Kidney glomerular epithelial cell (primary cell): ENCODE results near the gene FSIP1.

Source experiments
- DNase-seq: peaks from one replicate; lab custom pipeline; 2025; lab: John Stamatoyannopoulos, UW

Gene FSIP1

DNA sequence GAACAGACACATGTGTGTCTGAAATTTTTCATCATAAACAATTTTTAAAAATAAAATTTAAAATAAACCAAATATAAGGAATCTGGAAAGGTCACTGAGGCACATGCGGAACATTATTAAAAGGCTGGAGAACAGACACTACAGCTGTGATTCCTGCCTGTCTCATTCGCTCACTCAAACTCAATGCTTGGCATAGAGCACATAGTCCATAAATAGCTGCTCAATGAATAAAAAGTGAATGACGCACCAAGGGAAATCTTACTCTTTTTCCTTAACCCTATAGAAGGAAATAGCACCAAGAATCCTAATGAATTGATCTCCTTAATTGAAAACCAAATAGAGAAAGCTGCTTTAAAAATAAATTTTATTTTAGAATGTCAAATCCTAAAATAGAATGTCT is 98.4 kb downstream of the FSIP1 start:
- DNase-seq = no peak

DNA sequence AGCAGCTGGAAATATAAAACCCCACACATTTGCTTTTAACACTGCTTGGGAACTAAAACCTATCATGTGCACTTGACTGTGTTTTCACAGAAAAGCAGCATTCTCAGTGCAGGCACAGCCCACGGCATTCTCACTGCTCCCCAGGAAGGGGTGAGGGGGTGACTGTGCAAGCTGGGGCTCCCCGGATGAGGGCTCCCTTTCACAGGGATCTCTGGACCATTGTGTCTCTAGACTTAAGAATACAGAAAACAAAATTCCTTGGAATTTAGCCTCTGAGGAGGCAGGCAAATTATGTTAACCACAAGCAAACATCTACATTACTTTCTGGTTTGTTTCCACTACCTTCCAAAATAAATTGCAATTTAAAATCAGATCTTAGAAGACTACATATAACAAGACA is 100.3 kb downstream of the FSIP1 start:
- no peak for DNase-seq

DNA sequence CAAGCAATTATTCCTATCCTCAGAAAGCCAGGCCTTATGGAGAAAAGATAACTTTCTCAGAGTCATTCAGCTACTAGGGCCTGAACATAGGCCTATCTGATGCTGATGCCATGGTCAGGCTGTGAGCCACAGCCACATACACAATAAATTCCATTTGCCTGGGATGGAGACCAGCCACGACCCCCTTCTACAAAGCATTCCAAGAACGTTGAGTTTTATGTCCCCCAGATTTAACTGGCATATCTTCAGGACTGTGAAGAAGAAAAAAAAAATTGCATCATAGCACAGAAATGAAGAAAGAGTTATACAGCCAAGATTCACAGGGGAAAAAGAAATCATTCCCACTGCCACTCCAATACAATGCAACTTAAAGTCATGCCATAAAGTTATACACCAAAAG is 101.8 kb downstream of the FSIP1 start:
- peak; percentile 22 for DNase-seq

DNA sequence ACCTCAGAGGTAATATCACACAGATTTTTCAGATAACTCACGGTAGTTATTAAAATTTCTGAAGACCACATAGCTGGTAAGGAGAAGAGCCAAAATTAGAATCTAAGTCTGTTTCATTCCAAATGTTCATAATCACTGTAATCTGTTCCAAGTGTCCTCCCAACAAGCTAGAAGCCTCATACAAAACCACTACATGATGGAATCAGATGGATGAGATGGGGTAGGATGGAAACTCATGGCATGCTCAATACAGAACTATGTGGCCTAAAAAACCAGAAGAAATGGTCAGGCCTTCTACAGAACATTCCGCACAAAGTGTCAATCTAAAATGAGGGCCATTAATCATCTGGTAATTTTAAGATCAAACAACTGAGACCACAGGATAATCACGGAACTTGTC is 110.0 kb downstream of the FSIP1 start:
- no peak for DNase-seq

DNA sequence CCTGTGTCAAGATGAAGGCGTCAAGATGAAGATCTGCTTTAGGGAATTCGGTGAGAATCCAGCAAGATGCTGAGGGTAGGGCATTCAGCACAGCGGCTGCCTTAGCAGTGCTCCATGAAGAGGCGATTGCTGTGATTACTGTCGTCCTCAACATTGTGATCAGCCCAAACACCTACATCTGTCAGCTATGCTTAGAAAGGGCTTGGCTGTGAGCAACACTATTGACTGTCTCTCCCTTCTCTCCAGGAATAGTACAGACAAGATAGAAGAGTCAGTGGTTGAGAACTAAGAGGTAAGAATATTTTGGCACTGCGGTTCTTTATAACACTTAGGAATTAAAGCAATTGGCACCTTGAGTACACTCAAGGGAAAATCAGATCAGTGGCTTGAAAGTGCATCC is 110.5 kb downstream of the FSIP1 start:
- DNase-seq = no peak

DNA sequence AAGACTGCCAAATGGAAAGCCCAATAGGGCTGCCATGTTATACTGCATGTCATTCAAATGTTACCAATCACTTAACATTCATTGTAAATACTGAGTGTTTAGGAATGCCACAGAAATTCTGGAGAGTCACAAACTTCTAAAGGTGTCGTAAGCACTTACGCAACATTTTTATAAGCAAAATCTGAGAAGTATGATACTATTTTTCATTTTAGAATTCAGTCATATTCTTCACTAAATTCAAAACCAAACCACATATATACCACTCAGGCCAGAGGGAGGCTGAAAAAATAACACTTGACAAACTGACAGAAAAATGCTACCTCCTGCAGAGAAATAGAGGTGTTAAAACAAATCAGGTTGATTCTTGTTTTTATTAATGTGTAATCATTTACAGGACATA is 112.0 kb downstream of the FSIP1 start:
- peak; percentile 87 for DNase-seq

DNA sequence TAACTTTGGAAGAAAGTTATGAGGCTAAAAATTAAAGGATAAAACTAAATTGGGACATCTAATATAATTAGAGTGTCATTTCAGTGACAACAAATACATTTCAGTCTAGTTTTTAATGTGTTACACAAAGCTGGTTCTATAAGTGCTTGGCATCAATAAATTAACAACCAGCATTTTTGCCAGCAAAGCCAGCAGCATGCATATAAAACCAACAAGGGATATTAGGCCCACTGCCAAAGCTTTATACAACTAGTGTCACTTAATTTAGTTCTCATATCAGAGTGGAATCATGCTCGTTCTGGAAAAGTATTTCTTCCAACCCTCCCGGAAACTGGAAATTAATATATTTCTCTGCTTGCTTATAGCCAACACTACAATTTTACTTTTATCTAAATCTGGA is 113.0 kb downstream of the FSIP1 start:
- DNase-seq = no peak

DNA sequence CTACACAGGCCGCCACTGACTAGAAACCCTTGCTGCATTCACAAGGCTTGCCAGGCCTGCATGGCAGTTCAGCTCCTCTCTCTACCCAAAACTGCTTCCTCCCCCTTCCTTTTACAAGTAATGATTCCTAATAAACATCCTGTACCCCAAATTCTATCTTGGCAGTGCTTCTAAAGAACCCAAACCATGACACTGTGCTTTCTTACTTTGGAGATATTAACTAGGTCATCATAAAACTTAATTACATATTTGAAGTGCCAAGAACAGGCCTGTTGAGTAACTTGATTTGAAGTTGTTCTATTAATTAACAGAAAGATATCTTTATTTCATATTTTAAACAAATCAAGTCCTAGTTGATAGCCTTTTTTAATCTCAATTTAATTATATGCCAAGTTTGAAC is 113.4 kb downstream of the FSIP1 start:
- no peak for DNase-seq

DNA sequence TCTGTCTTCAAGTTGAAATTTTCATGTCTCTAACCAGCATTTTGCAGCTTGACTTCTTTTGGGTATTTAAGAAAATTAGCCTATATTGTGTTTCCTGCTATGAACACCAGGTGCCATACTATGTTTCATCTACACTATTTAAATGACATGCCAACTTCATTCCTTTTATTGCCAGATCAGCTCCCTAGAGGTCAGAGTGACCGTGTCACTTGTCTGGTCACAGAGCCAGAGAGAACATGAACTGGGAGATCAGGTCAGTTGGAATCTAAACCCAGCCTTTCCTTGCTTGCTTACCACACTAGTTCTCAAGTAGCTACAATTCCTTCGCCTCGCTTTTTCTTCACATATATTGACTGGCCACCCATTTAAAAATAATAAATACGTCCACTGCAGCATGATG is 114.2 kb downstream of the FSIP1 start:
- DNase-seq = no peak

DNA sequence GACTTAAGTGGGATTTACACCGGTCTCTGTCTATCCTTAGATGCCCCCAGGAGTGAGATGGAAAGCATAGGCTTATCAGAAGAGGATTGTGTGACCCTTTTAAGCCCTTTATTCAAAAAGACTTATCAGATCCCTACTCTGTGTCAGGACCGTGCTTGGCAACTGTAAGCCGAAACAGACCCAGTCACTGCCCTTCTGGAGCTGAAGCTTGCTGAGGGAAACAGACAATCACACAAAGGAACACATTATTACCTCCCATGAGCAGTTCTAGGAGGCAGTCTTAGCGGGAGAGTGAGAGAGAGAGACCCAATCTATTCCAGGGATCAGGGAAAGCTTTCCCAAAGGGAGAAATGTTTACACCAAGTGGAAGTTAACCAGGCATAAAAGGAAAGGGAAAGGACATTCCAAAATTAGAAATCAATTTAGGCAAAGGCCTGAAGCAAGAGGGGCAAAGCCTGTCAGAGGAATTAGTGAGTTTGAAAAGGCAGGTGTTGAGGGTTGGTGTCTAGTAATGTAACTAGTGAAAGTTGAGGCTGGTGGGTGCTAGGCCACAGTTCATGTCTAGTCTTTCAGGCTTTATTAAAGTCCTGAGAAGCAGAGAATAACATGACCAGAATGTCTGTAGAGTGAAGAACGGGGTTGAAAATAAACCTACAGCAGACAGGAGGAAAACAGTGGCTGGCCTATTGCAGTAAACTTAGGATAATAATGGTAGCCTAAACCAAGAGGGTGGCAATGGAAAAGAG is 115.1 kb downstream of the FSIP1 start:
- no peak for DNase-seq

DNA sequence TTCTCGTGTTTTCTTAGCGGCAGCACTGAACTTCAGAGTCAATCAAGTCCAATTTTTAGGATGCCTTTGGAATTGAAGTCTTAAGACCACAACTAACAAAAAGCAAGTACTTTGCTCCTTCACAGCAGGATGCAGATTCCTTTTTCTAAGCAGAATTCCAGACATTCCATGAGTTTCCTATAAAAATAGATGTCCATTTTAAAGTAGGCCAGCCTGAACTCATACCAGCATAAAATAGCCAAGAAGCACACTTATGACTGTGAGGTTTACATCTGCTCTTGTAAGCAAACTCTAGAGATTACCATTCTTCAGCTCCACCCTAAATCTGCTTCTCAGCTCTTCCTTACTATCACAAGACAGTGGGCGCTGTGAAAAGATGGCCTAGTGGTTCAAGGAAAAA is 116.0 kb downstream of the FSIP1 start:
- DNase-seq = peak; percentile 56

DNA sequence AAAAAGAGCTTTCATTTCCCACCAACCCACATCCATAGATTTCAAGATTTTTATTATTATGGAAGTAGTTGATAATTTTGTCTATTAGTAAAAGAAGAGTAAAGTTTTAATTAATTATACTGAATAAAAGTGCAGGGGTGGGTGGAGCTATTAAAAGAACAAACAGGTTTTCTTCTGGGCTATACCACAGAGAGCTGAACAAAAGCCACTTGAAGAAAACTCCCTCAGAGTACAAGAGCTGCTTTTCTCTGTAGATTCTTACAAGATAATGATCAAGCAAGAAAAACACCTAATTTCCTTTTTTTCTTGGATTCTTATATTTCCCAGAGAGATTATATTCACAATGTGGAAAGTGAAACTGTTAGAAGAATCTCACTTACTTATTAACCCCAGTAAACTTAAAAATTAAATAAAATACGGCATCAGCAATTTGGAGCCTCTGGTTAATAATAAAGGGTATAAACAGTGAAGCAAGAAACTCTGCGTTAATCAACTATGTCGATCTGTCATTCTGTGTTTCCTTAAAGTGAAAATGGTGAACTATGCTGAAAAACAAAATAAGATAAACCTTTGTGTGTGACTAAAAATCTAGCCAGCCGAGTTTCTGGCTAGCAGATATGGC is 116.9 kb downstream of the FSIP1 start:
- DNase-seq = peak; percentile 54

DNA sequence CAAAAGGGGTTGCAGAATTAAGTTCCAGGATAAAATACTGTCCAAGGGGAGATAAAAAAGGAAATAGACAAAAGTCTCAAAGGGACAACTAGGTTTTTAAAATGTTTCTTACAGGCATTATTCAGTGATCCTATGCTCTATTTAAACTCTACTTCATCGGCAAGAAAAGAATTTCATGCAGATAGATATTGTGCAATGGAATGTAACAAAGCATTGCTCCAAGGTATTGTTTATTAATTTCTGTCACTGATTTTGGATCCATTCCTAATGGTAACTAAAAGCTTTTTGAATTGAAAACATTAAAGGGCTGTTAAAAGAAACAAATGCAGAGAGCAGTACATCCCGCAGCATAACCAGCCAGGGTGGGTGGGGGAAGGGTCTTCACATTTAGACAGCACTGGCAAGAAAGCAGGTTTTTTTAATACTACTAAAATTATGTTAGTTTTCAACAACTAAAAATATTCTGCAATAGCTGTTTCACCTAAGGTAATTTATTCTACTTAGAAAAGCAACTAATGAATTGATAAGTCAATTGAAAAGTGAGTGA is 118.9 kb downstream of the FSIP1 start:
- DNase-seq = no peak

DNA sequence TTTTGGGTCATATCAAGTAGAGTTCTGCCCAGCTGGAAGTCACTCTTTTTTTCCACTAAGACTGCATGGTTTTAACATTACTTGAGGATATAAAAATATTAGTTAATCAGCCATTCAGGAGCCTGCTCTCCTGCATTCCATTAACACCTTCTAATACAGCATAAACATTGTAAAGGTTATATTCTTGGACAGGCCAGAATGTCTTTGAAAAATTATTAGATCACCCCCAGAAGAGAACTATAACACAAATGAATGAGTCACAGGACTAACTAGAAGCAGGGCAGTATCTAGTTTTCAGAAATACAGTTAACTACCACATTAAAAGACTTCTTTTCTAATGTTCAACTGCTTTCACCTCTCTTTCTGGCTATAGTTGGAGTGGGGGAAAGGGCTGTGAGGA is 120.9 kb downstream of the FSIP1 start:
- DNase-seq = peak; percentile 12

DNA sequence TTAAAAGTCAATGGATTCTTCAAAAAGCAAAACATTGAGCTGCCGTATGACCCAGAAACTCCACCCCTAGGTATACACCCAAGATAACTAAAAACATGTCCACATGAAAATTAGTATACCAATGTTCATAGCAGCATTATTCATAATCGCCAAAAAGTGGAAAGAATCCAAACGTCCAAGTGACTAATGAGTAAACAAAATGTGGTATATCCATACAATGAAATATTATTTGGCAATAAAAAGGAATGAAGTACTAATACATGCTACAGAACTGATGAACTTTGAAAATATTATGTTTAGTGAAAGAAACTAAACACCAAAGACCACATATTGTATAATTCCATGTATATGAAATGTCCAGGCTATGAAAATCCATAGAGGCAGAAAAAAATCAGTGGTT is 123.9 kb downstream of the FSIP1 start:
- DNase-seq = no peak

DNA sequence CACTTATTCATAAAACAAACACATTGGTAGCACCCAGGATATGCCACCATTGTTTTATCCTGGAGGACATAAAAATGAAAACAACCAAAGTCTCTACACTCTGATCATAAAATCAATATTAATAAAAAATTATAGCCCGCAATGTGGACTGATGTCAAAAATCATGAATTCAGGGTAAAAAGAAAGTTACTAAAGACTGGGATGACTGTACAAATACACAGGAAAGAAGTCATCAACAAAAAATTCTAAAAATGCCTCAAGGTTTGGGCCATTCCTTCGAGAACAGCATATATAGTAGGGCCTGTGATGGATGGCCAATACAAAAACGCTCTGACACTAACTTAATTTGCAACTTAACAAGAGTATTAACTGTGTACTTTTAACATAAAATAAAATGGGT is 125.0 kb downstream of the FSIP1 start:
- DNase-seq = peak; percentile 47

DNA sequence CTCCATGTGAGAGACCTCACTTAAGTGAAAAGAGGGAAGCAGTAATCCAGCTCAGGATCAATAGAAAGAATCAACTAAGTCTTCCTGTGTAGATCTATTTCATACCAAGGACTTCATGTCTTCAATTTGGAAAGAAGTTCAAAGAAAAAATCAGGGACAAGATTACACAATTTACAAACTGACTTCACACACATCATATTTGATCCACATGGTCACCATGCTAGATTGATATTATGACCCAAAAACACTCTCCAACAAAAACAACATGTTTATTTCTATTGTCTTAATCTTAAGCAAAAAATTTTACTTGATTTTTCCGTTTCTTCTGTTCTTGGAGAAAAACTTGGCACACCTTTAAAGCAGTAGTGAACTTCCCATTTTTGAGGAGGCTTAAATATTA is 125.5 kb downstream of the FSIP1 start:
- no peak for DNase-seq

DNA sequence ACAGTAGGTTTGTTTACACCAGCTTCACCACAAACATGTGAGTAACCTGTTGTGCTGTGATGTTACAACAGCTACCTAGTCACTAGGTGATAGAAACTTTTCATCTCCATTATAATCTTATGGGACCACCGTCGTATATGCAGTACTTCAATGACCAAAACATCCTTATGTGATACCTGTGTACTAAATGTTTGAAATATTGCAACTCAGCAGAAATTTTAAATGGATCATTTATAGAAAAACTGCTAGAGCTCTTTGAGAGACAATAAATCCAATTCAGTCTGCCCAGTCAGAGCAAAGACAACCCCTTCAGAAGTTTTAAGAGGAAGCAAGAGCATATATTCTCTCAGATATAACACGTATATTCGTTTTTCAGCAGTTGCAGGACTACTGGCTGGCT is 128.3 kb downstream of the FSIP1 start:
- no peak for DNase-seq

DNA sequence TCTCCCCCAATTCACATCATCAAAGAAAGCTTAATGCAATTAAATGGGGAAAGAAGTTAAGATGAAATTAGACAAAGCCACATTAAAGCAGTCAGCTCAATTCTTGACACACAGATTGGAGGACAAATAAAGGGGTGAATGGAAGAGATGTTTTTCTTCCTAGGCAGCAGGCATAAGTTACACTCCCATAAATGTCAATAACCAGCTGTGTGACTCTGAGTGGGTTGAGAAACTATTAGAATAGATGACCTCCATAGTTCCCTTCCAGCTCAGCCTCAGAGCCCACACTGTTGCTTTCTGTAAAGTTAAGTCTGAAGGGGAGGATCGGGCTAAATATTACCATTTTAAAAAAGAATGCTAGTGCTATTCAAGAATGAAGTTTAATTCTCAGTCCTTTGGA is 130.8 kb downstream of the FSIP1 start:
- no peak for DNase-seq

DNA sequence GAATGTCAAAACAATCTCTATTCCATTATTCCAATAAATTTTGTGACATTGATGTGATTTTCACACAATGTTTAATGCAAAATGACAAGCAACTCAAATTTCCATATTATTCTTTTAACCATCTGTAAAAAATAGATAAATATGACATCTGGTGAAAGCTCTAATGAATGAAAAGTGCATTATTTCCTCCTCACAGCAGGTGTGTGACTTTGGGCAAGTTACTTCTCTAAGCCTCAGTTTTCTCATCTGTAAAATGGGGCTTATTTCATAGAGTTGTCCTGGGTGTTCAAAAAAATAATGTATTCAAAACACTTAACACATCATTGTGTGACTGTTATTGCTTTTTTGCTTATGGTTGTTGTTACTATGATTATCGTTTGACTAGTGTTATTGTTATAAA is 131.3 kb downstream of the FSIP1 start:
- DNase-seq = no peak

DNA sequence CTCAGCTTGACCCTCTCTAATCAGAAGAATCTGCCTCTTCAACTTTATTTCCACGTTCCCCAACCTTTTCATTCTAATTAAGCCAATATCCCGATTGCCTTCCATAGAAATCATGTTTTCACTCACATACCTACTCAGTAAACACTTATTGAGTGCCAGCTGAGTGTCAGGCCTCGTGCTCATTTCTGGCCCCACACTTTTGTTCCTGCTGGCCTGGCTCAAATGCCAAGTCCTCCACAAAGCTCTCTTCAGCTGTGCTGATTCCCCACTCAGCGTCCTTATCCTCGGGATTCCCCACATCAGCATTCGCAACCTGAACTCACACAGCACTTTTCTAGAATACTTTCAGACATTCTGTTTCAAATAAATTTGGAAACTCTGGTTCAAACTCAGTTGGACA is 132.9 kb downstream of the FSIP1 start:
- DNase-seq = no peak

DNA sequence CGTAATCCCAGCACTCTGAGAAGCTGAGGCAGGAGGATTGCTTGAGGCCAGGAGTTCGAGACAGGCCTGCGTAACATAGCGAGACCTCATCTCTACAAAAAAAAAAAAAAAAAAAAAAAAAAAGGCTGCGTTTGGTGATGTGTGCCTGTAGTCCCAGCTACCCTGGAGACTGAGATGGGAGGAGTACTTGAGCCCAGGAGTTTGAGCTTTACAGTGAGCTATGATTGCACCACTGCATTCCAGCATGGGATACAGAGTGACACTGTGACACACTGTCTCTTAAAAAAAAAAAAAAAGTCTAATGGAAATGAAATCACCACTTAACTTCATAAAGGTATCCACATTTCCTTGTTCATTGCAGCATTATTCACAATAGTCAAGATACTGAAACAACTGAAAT is 136.2 kb downstream of the FSIP1 start:
- DNase-seq = no peak

DNA sequence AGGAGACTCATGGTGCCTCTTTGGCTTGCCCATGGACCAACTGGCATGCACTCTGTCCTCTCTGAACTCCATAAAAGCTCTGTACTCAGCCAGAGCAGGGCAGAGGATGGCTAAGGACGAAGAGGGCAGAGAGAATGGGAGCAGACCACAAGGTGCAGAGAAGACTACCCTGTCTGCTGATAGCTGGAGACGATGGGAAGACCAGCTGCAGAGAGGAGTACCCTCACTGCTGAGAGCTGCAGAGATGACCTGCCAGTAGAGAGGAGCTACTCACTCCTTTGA is 136.7 kb downstream of the FSIP1 start:
- no peak for DNase-seq
